HG02938 (cell line): Measurements from ENCODE around the gene ASTN1.

Source experiments
- ATAC-seq: cut with Tn5 transposase; IDR thresholded peaks from one replicate; pipeline ENCODE4 v1.9.1; 2021; ENCODE audit warnings: mild to moderate bottlenecking, moderate library complexity; ENCODE audit not compliant: unreplicated experiment

ASTN1 gene

GRCh38 chr1:176996456-176997090, 167.9 kb downstream of the ASTN1 start:
- no peak for ATAC-seq

- no peak for ATAC-seq
Observed at GRCh38 chr1:176994931-176995596, 169.4 kb downstream of the ASTN1 start.

GRCh38 chr1:176993587-176993986, 170.9 kb downstream of the ASTN1 start:
- no peak for ATAC-seq

GRCh38 chr1:176989754-176990153, 174.8 kb downstream of the ASTN1 start:
- no peak for ATAC-seq

GRCh38 chr1:176989023-176989422, 175.5 kb downstream of the ASTN1 start:
- no peak for ATAC-seq

- ATAC-seq, result no peak
Observed at GRCh38 chr1:176987016-176987415, 177.5 kb downstream of the ASTN1 start.

GRCh38 chr1:176983731-176984130, 180.8 kb downstream of the ASTN1 start:
- no peak for ATAC-seq

GRCh38 chr1:176976771-176977170, 187.7 kb downstream of the ASTN1 start:
- ATAC-seq, result no peak

GRCh38 chr1:176976225-176976624, 188.3 kb downstream of the ASTN1 start:
- no peak for ATAC-seq

- ATAC-seq, result no peak
Observed at GRCh38 chr1:176964687-176965086, 199.8 kb downstream of the ASTN1 start.

GRCh38 chr1:176963181-176963580, 201.3 kb downstream of the ASTN1 start:
- no peak for ATAC-seq

- ATAC-seq, result no peak
Observed at GRCh38 chr1:176961678-176962077, 202.8 kb downstream of the ASTN1 start.

GRCh38 chr1:176959191-176959820, 205.2 kb downstream of the ASTN1 start:
- ATAC-seq, result no peak

- ATAC-seq, result no peak
Observed at GRCh38 chr1:176957603-176958002, 206.9 kb downstream of the ASTN1 start.

- ATAC-seq, result no peak
Observed at GRCh38 chr1:176954242-176954641, 210.3 kb downstream of the ASTN1 start.

GRCh38 chr1:176950736-176951324, 213.7 kb downstream of the ASTN1 start:
- ATAC-seq, result no peak

- ATAC-seq, result peak; percentile 87
Observed at GRCh38 chr1:176949033-176949662, 215.4 kb downstream of the ASTN1 start.

GRCh38 chr1:176944606-176945005, 219.9 kb downstream of the ASTN1 start:
- ATAC-seq, result no peak

GRCh38 chr1:176943783-176944182, 220.7 kb downstream of the ASTN1 start:
- ATAC-seq, result no peak

GRCh38 chr1:176942346-176942745, 222.2 kb downstream of the ASTN1 start:
- no peak for ATAC-seq

GRCh38 chr1:176939993-176940392, 224.5 kb downstream of the ASTN1 start:
- ATAC-seq, result no peak
